Adrenal gland (tissue), 5 donors: ENCODE data around the gene DEDD.

ENCODE experiments used
- CTCF ChIP-seq, 6 experiments: fragments of 450-650 bp in 4 of 6; fragments of 200-600 bp in 2 of 6; sonication (generic) in 1 of 6; IDR thresholded peaks; 1 replicate in 5 of 6; 2 replicates in 1 of 6; pipeline versions ENCODE4 v1.5.1 to v1.8.0; 2016 to 2021; ENCODE audit warnings: antibody characterized with exemption in 6 of 6, mild to moderate bottlenecking in 2 of 6, moderate library complexity in 1 of 6
- POLR2A ChIP-seq, 2 donors: fragments of 450-650 bp; IDR thresholded peaks; one replicate each; pipeline ENCODE4 v1.6.1; 2017; ENCODE audit warnings: antibody characterized with exemption in 2 of 2, mild to moderate bottlenecking in 2 of 2, moderate library complexity in 1 of 2
- donor health status: DM: no; HTN: no; CAD: no.

- no peak for TF ChIP-seq CTCF (IDR thresholded peaks at IDR 0.05)
- TF ChIP-seq POLR2A (IDR thresholded peaks at IDR 0.05): no peak
Observed at GRCh38 chr1:161096015-161096414, 36.5 kb downstream of the DEDD start.
